ENCODE data around the gene KIF16B.
A peak's percentile ranks its signal among the peaks of the same experiment; 100 is the strongest.
"Not testable (repeated sequence)": the region's sequence is repeated elsewhere in the genome, so short reads cannot be mapped to it uniquely, and the experiment has no call there.

The KIF16B gene

GRCh38 chr20:16439540-16439939, 133.7 kb downstream of the KIF16B start:
- not testable (repeated sequence) for DNase-seq (ENCODE audit: low read depth in 2 of 3, low spot score in 1 of 3)

GRCh38 chr20:16438100-16438499, 135.1 kb downstream of the KIF16B start:
- no peak for DNase-seq (ENCODE audit: low read depth in 2 of 3, low spot score in 1 of 3)

- no peak for DNase-seq (ENCODE audit: low read depth in 2 of 3, low spot score in 1 of 3)
These were observed 135.8 kb downstream of the KIF16B start for GRCh38 chr20:16437387-16437996.

- peak; percentile 16 to 48 (median 36) for DNase-seq (ENCODE audit: low read depth in 2 of 3, low spot score in 1 of 3)
These were observed 139.1 kb downstream of the KIF16B start for GRCh38 chr20:16434062-16434664.

GRCh38 chr20:16433293-16433580, 140.0 kb downstream of the KIF16B start:
- no peak for DNase-seq (ENCODE audit: low read depth in 2 of 3, low spot score in 1 of 3)

GRCh38 chr20:16432466-16433292, 140.6 kb downstream of the KIF16B start:
- DNase-seq (ENCODE audit: low read depth in 2 of 3, low spot score in 1 of 3), result no peak

- no peak for DNase-seq (ENCODE audit: low read depth in 2 of 3, low spot score in 1 of 3)
These were observed 145.1 kb downstream of the KIF16B start for GRCh38 chr20:16428112-16428511.

- no peak for DNase-seq (ENCODE audit: low read depth in 2 of 3, low spot score in 1 of 3)
These were observed 145.7 kb downstream of the KIF16B start for GRCh38 chr20:16427571-16427970.

- DNase-seq (ENCODE audit: low read depth in 2 of 3, low spot score in 1 of 3), result no peak
These were observed 148.5 kb downstream of the KIF16B start for GRCh38 chr20:16424780-16425179.

- no peak for DNase-seq (ENCODE audit: low read depth in 2 of 3, low spot score in 1 of 3)
These were observed 149.7 kb downstream of the KIF16B start for GRCh38 chr20:16423311-16424212.

GRCh38 chr20:16419138-16419715, 154.0 kb downstream of the KIF16B start:
- DNase-seq (ENCODE audit: low read depth in 2 of 3, low spot score in 1 of 3), result no peak

- DNase-seq (ENCODE audit: low read depth in 2 of 3, low spot score in 1 of 3), result no peak
These were observed 154.6 kb downstream of the KIF16B start for GRCh38 chr20:16418616-16419015.

GRCh38 chr20:16417001-16417400, 156.2 kb downstream of the KIF16B start:
- no peak for DNase-seq (ENCODE audit: low read depth in 2 of 3, low spot score in 1 of 3)

- no peak for DNase-seq (ENCODE audit: low read depth in 2 of 3, low spot score in 1 of 3)
These were observed 157.9 kb downstream of the KIF16B start for GRCh38 chr20:16415071-16416053.

GRCh38 chr20:16412906-16413305, 160.3 kb downstream of the KIF16B start:
- DNase-seq (ENCODE audit: low read depth in 2 of 3, low spot score in 1 of 3), result no peak

- no peak for DNase-seq (ENCODE audit: low read depth in 2 of 3, low spot score in 1 of 3)
These were observed 161.9 kb downstream of the KIF16B start for GRCh38 chr20:16411361-16411760.

GRCh38 chr20:16410626-16411025, 162.6 kb downstream of the KIF16B start:
- DNase-seq (ENCODE audit: low read depth in 2 of 3, low spot score in 1 of 3), result no peak

GRCh38 chr20:16408981-16409380, 164.3 kb downstream of the KIF16B start:
- no peak for DNase-seq (ENCODE audit: low read depth in 2 of 3, low spot score in 1 of 3)

GRCh38 chr20:16407251-16408067, 165.8 kb downstream of the KIF16B start:
- no peak for DNase-seq (ENCODE audit: low read depth in 2 of 3, low spot score in 1 of 3)

All from stimulated activated CD4-positive, alpha-beta T cell treated with anti-CD3 and anti-CD28 coated beads, Interleukin-12 subunit alpha, Interleukin-12 subunit beta, amount 100 ng/mL, for 48 hours (primary cell).